AG04450 (cell line): Measurements from ENCODE around the gene POLDIP3. TPM values are rescaled to one million over a fixed set of nuclear protein-coding genes. Genes with fewer than 3 reads are reported as not detected.
"Not testable (repeated sequence)": the region's sequence is repeated elsewhere in the genome, so short reads cannot be mapped to it uniquely, and the experiment has no call there.

Experiments used
- CTCF ChIA-PET: fragments of 300-600, 350-600 bp; formaldehyde crosslinking; extraction: SDS; loops from one replicate; lab custom pipeline; 2022; ENCODE audit warnings: antibody characterized with exemption, inconsistent platforms; lab: Charles Lee
- POLR2A ChIA-PET: fragments of 350-600 bp; formaldehyde crosslinking; extraction: SDS; loops from one replicate; lab custom pipeline; 2021; ENCODE audit warnings: antibody characterized with exemption, inconsistent platforms; lab: Yijun Ruan, JAX
- DNase-seq: peaks from one replicate; pipeline ENCODE4 v3.0.0-alpha.2; 2011; ENCODE audit warnings: low read depth, low spot score
- H3K27ac ChIP-seq: one replicate; pipeline ENCODE4 v1.5.1; 2012; ENCODE audit warnings: low read depth, low read length, control low read depth
- H3K27me3 ChIP-seq: one replicate; pipeline ENCODE4 v1.6.0; 2012; ENCODE audit warnings: low read length; ENCODE audit not compliant: control insufficient read depth, insufficient read depth
- H3K4me3 ChIP-seq: 2 replicates; pipeline ENCODE4 v1.5.1; 2011; ENCODE audit warnings: mild to moderate bottlenecking, low read depth, low read length, control low read depth
- H3K9me3 ChIP-seq: 2 replicates; pipeline ENCODE4 v1.5.1; 2012; ENCODE audit warnings: low read length; ENCODE audit not compliant: control insufficient read depth, insufficient read depth
- CTCF ChIP-seq: IDR thresholded peaks from 2 replicates; pipeline ENCODE4 v1.5.1; 2011; ENCODE audit warnings: low read depth, low read length, control low read depth, inconsistent platforms
- polyA plus RNA-seq: library from polyadenylated mRNA; depleted of rRNA; stranded (reverse); fragments of >200 nt; gene quantifications from 2 replicates; pipeline ENCODE4 v1.2.3, GENCODE V29; 2011

The POLDIP3 gene
- polyA plus RNA-seq, 1 experiment = 50.6 TPM

GRCh38 chr22:42547562-42547961 lies 67.1 kb downstream of the POLDIP3 start:
- Histone ChIP-seq H3K4me3 (no peak overlapping the region), H3K27ac (no peak overlapping the region), H3K9me3 (no peaks in the 10 kb centered on the region; the same call in 1 of the 2 replicates), H3K27me3 (peaks cover 22% of the 10 kb centered on the region)
- ChIA-PET POLR2A (no interaction called here), CTCF (no interaction called here)
- no peak for DNase-seq
- TF ChIP-seq CTCF = no peak

GRCh38 chr22:42544686-42545085 lies 70.0 kb downstream of the POLDIP3 start:
- TF ChIP-seq CTCF = no peak
- POLR2A ChIA-PET = interaction anchor here (1.0 kb wide), 1 partner anchor 14 kb away, joined by 3 read pairs; no protein-coding TSS in a partner anchor
- no peak overlapping the region for H3K4me3 ChIP-seq
- no peak for DNase-seq
- no peak overlapping the region for H3K27ac ChIP-seq
- CTCF ChIA-PET = no interaction called here
- no peaks in the 10 kb centered on the region for H3K9me3 ChIP-seq
- peaks cover 16% of the 10 kb centered on the region for H3K27me3 ChIP-seq

- CTCF ChIA-PET, H3K27me3 ChIP-seq, DNase-seq, POLR2A ChIA-PET, H3K9me3 ChIP-seq, H3K27ac ChIP-seq, H3K4me3 ChIP-seq: not testable (repeated sequence)
Measured at GRCh38 chr22:42539236-42539771, 75.4 kb downstream of the POLDIP3 start.

- H3K4me3 ChIP-seq, POLR2A ChIA-PET, DNase-seq: not testable (repeated sequence)
Measured at GRCh38 chr22:42537199-42537831, 77.4 kb downstream of the POLDIP3 start.

GRCh38 chr22:42536634-42537033 lies 78.0 kb downstream of the POLDIP3 start:
- H3K4me3 ChIP-seq, H3K27ac ChIP-seq, DNase-seq, CTCF ChIA-PET, H3K27me3 ChIP-seq, H3K9me3 ChIP-seq, POLR2A ChIA-PET: not testable (repeated sequence)

More at GRCh38 chr22:42537199-42537831, 77.4 kb downstream of the POLDIP3 start:
- CTCF ChIA-PET, H3K9me3 ChIP-seq, H3K27me3 ChIP-seq: not testable (repeated sequence)
- H3K27ac ChIP-seq = peak overlapping the region; percentile 47

GRCh38 chr22:42536166-42536565 lies 78.5 kb downstream of the POLDIP3 start:
- no peak for TF ChIP-seq CTCF
- ChIA-PET CTCF (no interaction called here), POLR2A (no interaction called here)
- H3K27me3 ChIP-seq = no peaks in the 10 kb centered on the region
- H3K27ac ChIP-seq = no peak overlapping the region
- DNase-seq = no peak
- no peaks in the 10 kb centered on the region for H3K9me3 ChIP-seq
- H3K4me3 ChIP-seq = no peak overlapping the region

- H3K9me3 ChIP-seq, H3K27ac ChIP-seq, H3K27me3 ChIP-seq, H3K4me3 ChIP-seq, POLR2A ChIA-PET, CTCF ChIA-PET, DNase-seq: not testable (repeated sequence)
Measured at GRCh38 chr22:42535082-42535731, 79.5 kb downstream of the POLDIP3 start.
